ENCODE data around the gene IL21. TPM values are rescaled to one million over a fixed set of nuclear protein-coding genes. Genes with fewer than 3 reads are reported as not detected.

Gene IL21
- total and polyA plus RNA-seq, 12 donors, result not detected

DNA sequence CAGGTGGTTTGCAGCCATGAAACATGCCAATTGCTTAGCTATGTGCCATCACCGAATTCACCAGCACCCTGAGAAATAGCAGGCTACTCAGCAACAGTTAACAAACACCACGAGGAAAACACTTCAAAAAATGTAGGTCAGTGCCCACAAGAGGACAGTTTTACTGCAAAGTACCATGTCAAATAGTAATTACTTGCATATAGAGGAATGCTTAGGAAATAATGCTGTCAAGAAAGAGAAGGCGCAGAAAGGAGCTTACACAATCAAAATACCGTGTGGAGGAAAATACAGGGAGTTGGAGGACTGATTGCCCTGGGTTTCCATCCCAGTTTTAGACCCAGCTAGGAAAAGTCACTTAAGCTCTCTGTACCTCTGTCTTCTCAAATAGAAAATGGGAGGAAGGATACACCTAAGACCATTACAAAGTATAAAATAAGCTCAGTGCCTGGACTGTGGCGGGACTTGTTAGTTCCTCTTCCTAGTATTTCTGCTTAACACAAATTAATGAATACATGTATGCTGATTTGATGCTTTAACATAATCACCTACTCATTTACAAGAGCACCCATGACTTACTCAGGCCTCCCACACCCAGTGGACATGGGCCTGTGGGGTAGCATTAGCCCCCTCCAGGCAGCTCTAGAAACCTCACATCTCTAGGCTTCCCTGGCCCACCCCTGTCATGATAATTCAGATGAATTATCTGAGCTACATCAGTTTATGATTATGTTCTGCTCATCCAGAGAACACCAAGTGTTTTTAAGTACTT is 44.5 kb upstream of the IL21 start:
- Histone ChIP-seq H3K27ac (no peak overlapping the region), H3K36me3 (no peaks in the 10 kb centered on the region), H3K4me3 (no peak overlapping the region), H3K9me3 (no peaks in the 10 kb centered on the region), H3K4me1 (peaks cover 0 to 9% (median 0%) of the 10 kb centered on the region in 9 donors), H3K27me3 (no peaks in the 10 kb centered on the region)
- ATAC-seq, result no peak
- intact Hi-C loops (cut with DNase I), result no loop called here
- 63 to 68% methylated on average over 5 of the region's 5 CpGs for WGBS, 2 donors
- TF ChIP-seq, protein P1, sequence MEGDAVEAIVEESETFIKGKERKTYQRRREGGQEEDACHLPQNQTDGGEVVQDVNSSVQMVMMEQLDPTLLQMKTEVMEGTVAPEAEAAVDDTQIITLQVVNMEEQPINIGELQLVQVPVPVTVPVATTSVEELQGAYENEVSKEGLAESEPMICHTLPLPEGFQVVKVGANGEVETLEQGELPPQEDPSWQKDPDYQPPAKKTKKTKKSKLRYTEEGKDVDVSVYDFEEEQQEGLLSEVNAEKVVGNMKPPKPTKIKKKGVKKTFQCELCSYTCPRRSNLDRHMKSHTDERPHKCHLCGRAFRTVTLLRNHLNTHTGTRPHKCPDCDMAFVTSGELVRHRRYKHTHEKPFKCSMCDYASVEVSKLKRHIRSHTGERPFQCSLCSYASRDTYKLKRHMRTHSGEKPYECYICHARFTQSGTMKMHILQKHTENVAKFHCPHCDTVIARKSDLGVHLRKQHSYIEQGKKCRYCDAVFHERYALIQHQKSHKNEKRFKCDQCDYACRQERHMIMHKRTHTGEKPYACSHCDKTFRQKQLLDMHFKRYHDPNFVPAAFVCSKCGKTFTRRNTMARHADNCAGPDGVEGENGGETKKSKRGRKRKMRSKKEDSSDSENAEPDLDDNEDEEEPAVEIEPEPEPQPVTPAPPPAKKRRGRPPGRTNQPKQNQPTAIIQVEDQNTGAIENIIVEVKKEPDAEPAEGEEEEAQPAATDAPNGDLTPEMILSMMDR (IDR thresholded peaks at IDR 0.05), result no peak
- DNase-seq, result no peak

DNA sequence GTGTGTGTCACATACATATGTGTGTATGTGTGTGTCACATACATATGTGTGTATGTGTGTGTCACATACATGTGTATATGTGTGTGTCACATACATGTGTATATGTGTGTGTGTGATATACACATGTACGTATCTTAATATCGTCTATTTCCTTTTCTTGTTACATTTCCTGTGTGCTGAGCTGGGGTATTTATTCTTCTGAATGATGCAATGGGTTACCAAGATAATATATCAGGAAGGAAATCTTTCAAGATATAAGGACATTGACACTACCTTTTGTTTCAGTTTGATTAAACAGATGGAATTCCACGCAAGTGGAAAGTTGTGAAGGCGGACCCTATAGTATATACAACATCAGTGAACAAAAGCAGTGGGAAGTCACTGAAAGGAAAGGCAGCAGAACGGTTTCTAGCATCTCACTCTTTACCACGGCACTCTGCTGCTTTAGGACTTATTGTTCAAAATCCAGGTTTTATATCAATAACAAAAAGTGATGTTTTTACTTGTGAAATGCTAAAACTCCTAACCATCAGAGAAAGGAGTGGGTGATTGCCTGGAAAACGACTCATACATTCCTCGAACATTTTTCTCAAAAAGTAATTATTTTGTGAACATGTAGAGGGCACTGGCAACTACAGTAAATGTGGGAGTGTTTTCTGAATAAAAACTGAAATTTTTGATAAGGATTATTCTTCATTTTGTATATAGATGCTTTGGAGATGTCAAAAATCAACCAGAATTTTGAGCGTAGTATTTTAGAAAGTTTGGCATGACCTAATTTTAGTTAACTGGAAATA is 43.1 kb upstream of the IL21 start:
- Histone ChIP-seq H3K27me3 (no peaks in the 10 kb centered on the region), H3K4me3 (no peak overlapping the region), H3K36me3 (no peaks in the 10 kb centered on the region), H3K27ac (no peak overlapping the region), H3K9me3 (no peaks in the 10 kb centered on the region), H3K4me1 (peaks cover 0 to 9% (median 0%) of the 10 kb centered on the region in 9 donors)
- DNase-seq (no peak), ATAC-seq (no peak)
- WGBS, 2 donors, result 61 to 65% methylated on average over 9 of the region's 9 CpGs
- TF ChIP-seq, protein P1 (IDR thresholded peaks at IDR 0.05), result no peak
- intact Hi-C loops (cut with DNase I), result no loop called here

DNA sequence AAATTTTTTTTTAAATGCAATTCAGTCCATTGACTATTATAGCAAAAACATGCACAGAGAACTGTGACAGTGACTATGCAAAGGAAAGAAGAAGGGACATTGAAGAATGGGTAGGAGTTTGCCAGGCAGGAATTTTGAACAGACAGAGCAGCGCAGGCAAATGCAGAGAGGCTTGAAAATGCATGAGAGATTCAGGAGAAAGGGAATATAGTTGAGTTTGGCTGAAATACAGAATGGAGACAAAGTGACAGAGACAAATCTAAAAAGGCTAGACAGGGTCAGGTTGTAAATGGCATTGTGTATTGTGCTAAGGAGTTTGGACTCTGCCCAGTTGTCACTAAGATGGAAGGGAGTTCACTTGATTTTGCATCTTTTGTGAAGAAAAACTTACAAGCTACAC is 42.4 kb upstream of the IL21 start:
- intact Hi-C loops (cut with DNase I), result no loop called here
- Histone ChIP-seq H3K4me1 (peaks cover 0 to 9% (median 0%) of the 10 kb centered on the region in 9 donors), H3K27me3 (no peaks in the 10 kb centered on the region), H3K9me3 (no peaks in the 10 kb centered on the region), H3K36me3 (no peaks in the 10 kb centered on the region), H3K4me3 (no peak overlapping the region), H3K27ac (no peak overlapping the region)
- no peak for ATAC-seq
- no peak for DNase-seq
- TF ChIP-seq, protein P1 (IDR thresholded peaks at IDR 0.05), result no peak
- WGBS, 2 donors, result 97 to 98% methylated on average over 1 of the region's 1 CpG

DNA sequence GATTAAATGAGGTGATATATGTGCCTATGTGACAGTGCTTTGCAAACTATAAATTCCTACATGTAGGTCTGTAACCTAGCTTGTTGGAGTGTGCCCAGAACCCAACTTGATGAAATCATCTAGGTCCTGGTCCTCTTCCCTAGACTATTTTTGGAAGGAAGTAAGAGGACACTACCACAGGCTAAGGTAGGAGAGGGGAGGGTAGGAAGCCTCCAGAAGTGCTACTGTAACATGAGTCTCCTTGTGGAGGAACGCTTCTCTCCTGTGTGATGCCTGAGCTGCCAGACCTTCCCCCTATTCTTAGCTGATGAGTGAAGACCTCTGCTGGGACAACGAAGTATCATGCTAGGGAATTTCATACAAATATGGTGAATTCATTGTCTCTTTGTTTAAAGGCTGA is 41.8 kb upstream of the IL21 start:
- intact Hi-C loops (cut with DNase I), result no loop called here
- TF ChIP-seq, protein P1 (IDR thresholded peaks at IDR 0.05), result no peak
- H3K27me3 ChIP-seq, result no peaks in the 10 kb centered on the region
- DNase-seq, result no peak
- ATAC-seq, result no peak
- H3K36me3 ChIP-seq, result no peaks in the 10 kb centered on the region
- no peaks in the 10 kb centered on the region for H3K9me3 ChIP-seq
- WGBS, 2 donors, result 54 to 62% methylated on average over 2 of the region's 2 CpGs
- no peak overlapping the region for H3K27ac ChIP-seq
- no peak overlapping the region for H3K4me3 ChIP-seq
- H3K4me1 ChIP-seq, result peaks cover 0 to 9% (median 0%) of the 10 kb centered on the region in 9 donors

Measured in heart right ventricle (tissue), 16 donors.